SK-N-SH (cell line): Measurements from ENCODE around the gene CRYBA1.

Source experiments
- EP300 ChIP-seq, 2 experiments: IDR thresholded peaks; 2 replicates each; pipeline versions ENCODE4 v1.4.0 to v1.6.1; 2012; ENCODE audit warnings: borderline replicate concordance in 1 of 2, low read depth in 1 of 2, low read length in 1 of 2
- TF ChIP-seq, protein P1 (sequence below): fragments of 200-600 bp; sonication (generic); IDR thresholded peaks from 2 replicates; pipeline ENCODE4 v1.6.1; 2017; ENCODE audit warnings: antibody characterized with exemption, mild to moderate bottlenecking, moderate library complexity

DNA sequence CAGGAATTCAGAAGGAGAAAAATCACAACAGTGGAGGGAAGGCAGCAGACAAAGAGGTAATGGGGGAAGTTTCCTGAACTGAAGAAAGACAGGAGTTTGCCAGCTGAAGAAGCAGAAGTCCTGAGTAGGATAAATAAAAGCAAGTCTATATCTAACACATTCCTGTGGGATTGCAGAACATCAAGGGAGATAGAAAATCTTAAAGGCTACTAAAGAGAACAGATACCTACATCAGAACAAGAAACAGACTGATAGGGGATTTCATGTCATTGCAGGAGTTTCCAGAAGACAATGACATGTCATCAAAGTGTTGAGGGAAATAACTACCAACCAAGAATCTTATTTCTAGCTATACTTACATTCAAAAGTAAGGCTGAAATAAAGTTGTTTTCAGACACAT, 21.3 kb upstream of the CRYBA1 start:
- TF ChIP-seq EP300 (IDR thresholded peaks at IDR 0.05; ENCODE audit: borderline replicate concordance in 1 of 2, low read depth in 1 of 2, low read length in 1 of 2), result no peak
- TF ChIP-seq, protein P1, sequence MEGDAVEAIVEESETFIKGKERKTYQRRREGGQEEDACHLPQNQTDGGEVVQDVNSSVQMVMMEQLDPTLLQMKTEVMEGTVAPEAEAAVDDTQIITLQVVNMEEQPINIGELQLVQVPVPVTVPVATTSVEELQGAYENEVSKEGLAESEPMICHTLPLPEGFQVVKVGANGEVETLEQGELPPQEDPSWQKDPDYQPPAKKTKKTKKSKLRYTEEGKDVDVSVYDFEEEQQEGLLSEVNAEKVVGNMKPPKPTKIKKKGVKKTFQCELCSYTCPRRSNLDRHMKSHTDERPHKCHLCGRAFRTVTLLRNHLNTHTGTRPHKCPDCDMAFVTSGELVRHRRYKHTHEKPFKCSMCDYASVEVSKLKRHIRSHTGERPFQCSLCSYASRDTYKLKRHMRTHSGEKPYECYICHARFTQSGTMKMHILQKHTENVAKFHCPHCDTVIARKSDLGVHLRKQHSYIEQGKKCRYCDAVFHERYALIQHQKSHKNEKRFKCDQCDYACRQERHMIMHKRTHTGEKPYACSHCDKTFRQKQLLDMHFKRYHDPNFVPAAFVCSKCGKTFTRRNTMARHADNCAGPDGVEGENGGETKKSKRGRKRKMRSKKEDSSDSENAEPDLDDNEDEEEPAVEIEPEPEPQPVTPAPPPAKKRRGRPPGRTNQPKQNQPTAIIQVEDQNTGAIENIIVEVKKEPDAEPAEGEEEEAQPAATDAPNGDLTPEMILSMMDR, result no peak
